Stimulated activated CD4-positive, alpha-beta T cell treated with anti-CD3 and anti-CD28 coated beads, TNF-alpha, amount 100 ng/mL, for 48 hours (primary cell): ENCODE measurements around the gene SRP72.

Source experiments
- DNase-seq, 3 donors: peaks; one replicate each; pipeline ENCODE4 v3.0.0-alpha.2; 2020; ENCODE audit warnings: low read depth in 3 of 3

The SRP72 gene

GRCh38 chr4:56544573-56545131 is 77.2 kb downstream of the SRP72 start:
- DNase-seq = peak; percentile 74 to 83 (median 78)

GRCh38 chr4:56550642-56551041 is 83.2 kb downstream of the SRP72 start:
- no peak for DNase-seq

GRCh38 chr4:56551516-56551915 is 84.1 kb downstream of the SRP72 start:
- DNase-seq = no peak

GRCh38 chr4:56552273-56552672 is 84.9 kb downstream of the SRP72 start:
- DNase-seq = no peak
